NCI-H2107 (cell line): ENCODE data around the gene OR7D4.
"Not testable (repeated sequence)": the region's sequence is repeated elsewhere in the genome, so short reads cannot be mapped to it uniquely, and the experiment has no call there.

Experiments
- DNase-seq: peaks from one replicate; lab custom pipeline; 2025; lab: John Stamatoyannopoulos, UW

The OR7D4 gene

DNA sequence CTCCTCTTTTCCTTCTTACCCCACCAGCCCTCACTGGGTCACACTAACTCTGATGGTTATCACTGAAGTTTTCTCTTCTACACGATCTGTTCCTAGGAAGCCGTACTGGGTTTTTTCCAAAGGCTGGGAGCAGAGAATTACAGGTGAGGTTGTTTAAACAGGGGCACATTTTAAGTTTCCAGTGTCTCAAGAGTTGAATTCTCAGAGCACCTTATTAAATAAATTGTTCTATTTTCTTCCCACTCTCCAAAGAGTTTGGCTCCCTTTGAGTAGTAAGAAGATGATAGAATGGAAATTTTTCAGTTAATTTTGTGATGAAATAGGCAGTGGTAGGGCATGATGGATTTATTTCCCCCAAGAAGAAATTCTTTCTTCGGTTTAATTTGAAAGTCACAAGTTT lies at the start of gene OR7D4:
Gene OR7D4, minus strand, starts transcription at position 101 of the 400 bp plus-strand sequence. CDS start 4,752 bp downstream, outside the sequence.
- no peak for DNase-seq

DNA sequence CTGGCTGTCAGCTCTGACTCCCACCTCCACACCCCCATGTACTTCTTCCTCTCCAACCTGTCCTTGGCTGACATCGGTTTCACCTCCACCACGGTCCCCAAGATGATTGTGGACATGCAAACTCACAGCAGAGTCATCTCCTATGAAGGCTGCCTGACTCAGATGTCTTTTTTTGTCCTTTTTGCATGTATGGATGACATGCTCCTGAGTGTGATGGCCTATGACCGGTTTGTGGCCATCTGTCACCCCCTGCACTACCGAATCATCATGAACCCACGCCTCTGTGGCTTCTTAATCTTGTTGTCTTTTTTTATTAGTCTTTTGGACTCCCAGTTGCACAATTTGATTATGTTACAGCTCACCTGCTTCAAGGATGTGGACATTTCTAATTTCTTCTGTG lies 31.8 kb upstream of the OR7D4 start:
- DNase-seq: no peak

DNA sequence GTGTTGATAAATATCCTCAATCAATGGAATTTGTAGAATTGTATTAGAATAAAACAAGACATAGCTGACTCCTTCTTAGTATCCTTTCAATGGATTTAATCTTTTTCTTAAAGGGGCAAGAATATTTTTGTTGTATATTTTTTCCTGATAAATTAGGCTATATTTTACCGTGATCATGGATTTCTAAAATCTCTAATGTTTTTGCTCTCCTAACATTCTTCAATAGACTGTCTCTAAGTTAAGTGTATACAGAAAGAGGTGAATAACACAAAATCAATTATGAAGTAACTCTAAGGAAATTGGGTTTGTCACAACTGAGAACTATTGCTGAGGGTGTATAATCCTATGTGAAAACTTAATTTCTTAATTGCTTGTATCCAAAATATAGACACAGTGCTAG lies 31.2 kb upstream of the OR7D4 start, which contains the start of gene OR7E24:
Gene OR7E24, plus strand, starts transcription at position 301 of the 400 bp plus-strand sequence. CDS start 114 bp downstream, outside the sequence.
- DNase-seq: no peak

DNA sequence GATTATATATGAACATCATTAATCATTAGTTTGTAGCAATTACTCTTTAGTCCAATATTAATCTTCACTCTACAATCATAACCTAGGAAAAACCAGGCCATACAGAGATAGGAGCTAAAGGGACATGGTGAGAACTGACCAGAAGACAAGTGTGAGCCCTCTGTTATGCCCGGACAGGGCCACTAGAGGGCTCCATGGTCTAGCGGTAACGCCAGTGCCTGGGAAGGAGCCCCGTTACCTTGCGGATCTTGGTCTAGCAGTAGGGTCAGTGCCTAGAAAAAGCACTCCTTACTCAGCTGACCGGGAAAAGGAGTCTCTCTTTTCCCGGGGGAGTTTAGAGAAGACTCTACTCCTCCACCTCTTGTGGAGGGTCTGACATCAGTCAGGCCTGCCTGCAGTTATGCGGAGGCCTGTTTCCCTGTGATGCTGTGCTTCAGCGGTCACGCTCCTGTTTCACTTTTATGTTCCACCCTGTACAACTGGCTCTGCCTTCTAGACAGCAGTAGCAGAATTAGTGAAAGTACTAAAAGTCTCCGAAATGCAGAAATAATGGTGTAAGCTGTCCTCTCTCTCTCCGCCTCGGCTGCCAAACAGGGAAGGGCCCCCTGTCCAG lies 13.8 kb downstream of the OR7D4 start:
- DNase-seq: no peak

DNA sequence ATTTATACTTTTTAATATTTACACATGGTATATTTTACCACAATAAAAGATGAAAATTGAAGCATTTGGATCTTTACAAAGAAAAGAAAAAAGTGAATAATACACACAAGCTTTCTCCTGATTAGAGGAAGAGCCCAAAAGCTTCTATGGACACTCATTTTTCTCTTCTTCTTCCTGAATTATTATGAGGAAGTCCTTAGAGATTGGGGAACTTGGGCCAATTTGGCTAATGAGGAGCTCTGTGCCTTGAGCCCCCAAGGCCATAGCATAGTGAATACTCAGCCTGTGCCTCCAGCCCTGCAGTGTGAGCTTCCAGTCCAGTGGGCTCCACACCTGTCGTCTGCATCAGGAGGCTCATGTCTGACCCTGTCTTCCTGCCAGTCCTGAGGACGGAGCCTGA lies 21.3 kb downstream of the OR7D4 start:
- DNase-seq: not testable (repeated sequence)

DNA sequence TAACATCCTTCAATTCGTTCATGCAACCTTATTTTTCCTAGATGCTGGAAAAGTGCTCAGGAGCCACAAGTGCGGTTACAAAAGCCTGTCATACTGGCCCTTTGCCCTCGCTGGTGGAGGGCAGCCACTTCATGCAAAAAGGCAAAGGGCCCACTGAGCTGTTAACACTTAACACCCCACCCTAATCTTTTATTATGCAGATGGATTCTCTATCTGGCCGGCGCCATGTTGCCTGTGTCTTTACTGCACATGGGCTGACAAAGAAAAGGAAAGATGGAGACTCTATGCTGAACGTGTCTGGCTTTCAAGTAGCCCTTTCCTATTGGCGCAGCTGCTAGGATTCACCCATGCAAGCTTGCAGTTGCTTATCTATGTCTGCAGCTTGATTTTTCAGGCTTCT lies 29.9 kb downstream of the OR7D4 start:
- no peak for DNase-seq

DNA sequence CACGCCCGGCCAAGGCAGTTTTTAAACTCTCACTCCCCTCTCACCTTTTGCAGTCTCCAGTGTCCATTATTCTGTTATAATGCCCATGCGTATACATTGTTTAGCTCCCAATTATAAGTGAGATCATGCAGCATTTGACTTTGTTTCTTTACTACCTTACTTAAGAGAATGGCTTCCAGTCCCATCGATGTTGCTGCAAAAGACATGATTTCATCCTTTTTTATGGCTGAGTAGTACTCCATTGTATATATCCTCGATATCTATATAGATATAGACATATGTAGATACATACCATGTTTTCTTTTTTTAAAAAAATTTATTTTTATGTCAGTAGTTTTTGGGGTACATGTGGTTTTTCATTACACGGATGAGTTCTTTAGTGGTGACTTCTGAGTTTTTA lies 32.2 kb downstream of the OR7D4 start:
- DNase-seq: no peak

DNA sequence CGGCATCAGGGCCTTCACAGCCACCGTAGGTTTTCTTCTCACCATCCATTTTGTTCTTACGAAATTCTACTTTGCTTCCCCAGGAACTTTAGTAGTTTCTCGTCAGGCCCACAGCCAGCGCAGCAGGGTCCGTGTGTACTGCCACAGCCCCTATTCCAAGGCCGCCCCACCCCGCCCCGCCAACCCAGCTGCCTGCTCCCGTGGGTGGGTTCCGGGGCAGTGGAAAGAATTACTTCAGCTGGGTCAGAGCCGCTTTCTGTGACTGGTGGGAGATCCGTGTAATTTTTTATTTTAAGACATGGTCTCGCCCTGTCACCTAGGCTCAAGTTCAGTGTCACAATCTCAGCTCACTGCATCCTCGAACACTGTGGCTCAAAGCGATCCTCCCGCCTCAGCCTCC lies 36.4 kb downstream of the OR7D4 start:
- DNase-seq: no peak

DNA sequence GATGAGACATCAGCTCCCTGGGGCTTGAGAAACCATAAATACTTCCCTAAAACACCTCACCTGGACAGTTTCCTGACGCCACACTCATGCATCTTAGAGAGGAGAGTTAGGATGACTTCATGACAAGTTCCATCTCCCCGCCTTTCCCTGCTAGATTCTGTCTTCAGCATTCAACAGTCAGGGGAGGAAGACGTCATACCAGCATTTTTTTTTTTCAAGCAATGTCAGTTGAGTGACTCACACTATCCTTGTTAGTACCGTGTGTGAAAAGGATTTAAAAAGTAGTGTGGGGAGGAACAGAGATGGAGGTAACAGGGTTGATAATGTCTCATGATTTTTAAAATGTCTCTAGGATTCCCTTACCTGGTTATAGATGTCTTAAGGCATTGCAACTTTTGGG lies 40.5 kb downstream of the OR7D4 start, which contains the start of gene OR7D2:
Gene OR7D2, plus strand, starts transcription at position 79 of the 400 bp plus-strand sequence. CDS start 6,803 bp downstream, outside the sequence.
- DNase-seq: no peak

DNA sequence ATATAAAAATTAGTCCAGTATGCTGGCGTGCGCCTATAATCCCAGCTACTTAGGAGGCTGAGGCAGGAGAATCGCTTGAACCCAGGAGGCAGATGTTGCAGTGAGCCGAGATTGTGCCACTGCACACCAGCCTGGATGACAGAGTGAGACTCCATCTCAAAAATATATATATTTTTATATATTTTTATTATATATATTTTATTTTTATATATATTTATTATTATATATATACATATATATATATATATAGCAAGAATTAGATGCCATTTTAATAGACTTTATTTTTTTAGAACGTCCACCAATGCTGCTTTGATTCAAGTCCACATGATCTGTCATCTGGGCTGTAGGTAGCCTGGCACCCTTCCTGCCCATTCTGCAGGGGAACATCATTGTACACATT lies 44.1 kb downstream of the OR7D4 start:
- DNase-seq: no peak

DNA sequence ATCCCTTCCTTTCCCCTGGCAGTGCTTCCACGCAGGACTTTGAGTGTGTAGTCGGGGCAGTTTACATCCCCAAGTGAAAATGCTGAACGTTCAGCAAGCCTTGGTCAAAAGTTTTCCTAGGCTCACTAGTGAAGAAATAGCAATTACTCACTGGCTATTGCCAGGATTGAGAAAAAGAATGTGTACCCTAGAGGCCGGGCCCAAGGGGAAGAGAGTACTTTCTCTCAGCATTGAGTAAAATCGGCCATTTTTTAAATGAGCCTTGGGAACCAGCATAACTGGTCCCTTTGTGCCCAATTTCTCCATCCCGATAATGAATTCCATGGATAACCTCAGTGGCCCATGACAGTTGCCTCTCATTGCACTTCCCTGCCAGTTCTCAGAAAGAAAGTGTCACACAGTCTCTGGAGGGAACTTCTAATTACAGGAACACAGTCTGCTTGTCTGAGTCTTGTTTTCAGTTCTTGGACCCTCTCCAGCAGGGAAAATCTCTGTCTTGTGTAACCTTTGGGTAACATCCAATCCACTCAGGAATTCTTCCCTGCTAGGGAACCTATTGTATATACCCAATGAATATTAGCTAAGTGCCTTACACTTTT lies 47.9 kb downstream of the OR7D4 start:
- no peak for DNase-seq

DNA sequence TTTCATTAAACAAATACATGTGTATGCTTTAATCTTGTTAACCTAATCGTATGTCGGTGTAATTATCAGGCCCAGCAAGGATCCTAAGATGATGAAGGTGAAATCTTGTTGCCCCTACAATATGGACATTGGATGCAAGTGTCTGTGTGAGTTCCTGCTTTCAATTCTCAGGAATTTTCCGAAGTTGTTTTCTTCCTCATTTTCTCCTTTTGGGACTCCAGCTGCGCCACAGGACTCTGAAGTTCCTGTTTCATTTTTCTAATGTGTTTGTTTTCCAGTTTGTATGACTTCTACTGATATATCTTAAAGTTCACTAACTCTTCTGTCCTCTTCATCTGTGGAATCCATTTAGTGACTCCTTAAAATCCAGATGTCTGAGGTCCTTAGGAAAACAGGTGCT lies 52.5 kb downstream of the OR7D4 start:
- no peak for DNase-seq

DNA sequence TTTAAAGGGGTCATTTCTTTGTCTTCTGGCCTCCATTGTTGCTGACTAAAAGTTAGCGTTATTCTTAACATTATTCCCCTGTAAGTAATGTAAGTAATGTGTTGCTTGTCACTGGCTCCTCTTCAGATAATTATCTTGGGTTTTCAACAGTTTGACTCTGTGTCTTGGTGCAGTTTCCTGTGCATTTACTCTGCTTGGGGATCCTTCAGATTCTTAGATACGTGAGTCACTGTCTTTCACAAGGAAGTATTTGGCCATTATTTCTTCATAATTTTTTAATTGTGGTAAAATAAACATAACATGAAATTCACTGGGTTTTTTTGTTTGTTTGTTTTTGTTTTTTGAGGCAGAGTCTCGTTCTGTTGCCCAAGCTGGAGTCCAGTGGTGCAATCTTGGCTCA lies 54.1 kb downstream of the OR7D4 start:
- DNase-seq: no peak

DNA sequence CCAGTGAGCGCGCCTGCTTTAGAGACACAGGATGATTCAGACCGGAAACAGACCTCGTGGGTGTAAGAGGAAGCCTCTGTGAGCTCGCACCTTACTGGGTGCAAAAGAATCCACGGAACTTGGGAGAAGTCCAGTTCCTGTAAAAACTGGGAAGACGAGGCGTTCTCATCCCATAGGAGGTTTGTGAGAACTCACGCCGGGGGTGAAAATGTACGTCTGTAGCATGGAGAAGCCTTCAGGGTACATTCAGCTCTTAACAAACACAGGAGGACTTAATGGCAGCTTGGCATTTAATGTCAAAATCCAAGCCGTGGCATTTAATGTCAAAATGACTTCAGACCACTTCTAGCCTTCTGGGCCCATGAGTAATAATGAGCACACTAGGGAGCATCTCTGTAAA lies 58.0 kb downstream of the OR7D4 start:
- DNase-seq: no peak
